BLaER1 treated with 17β-estradiol and CSF1 and Interleukin-3, amounts not matched to agents 10 nM and 100 nM (cell line): ENCODE data around the gene SMPD2.
"Not testable (repeated sequence)": the region's sequence is repeated elsewhere in the genome, so short reads cannot be mapped to it uniquely, and the experiment has no call there.

Source experiments
- H3K27ac ChIP-seq, 11 experiments: shearing (Covaris generic); formaldehyde crosslinking; 2 replicates each; pipeline ENCODE4 v1.8.1; 2022
- H3K27me3 ChIP-seq, 11 experiments: shearing (Covaris generic); formaldehyde crosslinking; 2 replicates each; pipeline ENCODE4 v1.8.1; 2022
- H3K36me3 ChIP-seq, 11 experiments: shearing (Covaris generic); formaldehyde crosslinking; 2 replicates each; pipeline ENCODE4 v1.8.1; 2022
- H3K4me1 ChIP-seq, 10 experiments: shearing (Covaris generic); formaldehyde crosslinking; 2 replicates each; pipeline ENCODE4 v1.8.1; 2022
- H3K4me2 ChIP-seq, 11 experiments: shearing (Covaris generic); formaldehyde crosslinking; 2 replicates each; pipeline ENCODE4 v1.8.1; 2022
- H3K4me3 ChIP-seq, 10 experiments: shearing (Covaris generic); formaldehyde crosslinking; 2 replicates each; pipeline ENCODE4 v1.8.1; 2022
- H3K9ac ChIP-seq, 11 experiments: shearing (Covaris generic); formaldehyde crosslinking; 2 replicates each; pipeline ENCODE4 v1.8.1; 2022
- H3K9me3 ChIP-seq, 11 experiments: shearing (Covaris generic); formaldehyde crosslinking; replicated peaks in 1 of 11; 2 replicates each; pipeline ENCODE4 v1.8.1; 2022
- H4K20me1 ChIP-seq, 11 experiments: shearing (Covaris generic); formaldehyde crosslinking; 2 replicates each; pipeline ENCODE4 v1.8.1; 2022
- Cebpa-rat ChIP-seq, 11 experiments: shearing (Covaris generic); IDR thresholded peaks; 2 replicates each; pipeline ENCODE4 v1.8.1; 2022

The SMPD2 gene

DNA sequence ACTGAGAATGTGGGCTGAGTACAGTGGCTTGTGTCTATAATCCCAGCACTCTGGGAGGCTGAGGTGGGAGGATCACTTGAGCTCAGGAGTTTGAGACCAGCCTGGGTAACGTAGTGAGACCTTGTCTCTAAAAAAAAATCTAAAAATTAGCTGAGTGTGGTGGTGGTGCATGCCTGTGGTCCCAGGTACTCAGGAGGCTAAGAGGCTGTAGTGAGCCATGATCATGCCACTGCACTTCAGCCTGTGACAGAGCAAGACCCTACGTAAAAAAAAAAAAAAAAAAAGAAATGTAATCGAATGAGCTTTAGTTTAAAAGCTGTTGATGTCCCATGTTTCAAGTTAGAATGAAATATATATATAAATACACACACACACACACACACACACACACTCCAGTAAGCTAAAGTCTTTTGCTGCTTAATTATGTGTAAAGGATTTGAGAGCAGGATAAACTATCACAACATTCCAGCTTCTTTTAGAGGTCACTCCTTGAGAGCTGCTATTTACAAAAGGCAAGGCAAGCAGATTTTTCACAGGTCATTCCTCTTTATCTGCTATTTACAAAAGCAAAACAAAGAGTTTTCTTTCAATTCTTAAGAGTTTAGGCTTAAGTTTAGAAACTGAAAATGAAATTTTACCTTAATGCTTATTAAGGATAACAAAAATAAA is 19.8 kb downstream of the SMPD2 start:
- TF ChIP-seq Cebpa-rat (IDR thresholded peaks at IDR 0.05), result no peak

DNA sequence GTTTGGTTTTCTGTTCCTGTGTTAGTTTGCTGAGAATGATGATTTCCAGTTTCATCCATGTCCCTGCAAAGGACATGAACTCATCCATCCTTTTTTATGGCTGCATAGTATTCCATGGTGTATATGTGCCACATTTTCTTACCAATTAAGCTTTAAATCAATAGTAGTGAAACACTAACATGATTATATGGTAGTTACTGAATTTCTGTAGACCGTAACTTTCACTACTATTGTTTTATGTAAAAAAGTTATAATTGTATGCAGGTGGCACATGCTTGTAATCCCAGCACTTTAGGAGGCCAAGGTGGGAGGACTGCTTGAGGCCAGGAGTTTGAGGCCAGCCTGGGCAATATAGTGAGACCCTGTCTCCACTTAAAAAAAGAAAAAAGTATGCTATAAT is 20.7 kb downstream of the SMPD2 start:
- not testable (repeated sequence) for H3K9ac ChIP-seq, H3K27ac ChIP-seq, H3K4me3 ChIP-seq, H3K27me3 ChIP-seq, H3K4me2 ChIP-seq
- H3K9me3 ChIP-seq, result peaks cover 0 to 14% (median 5%) of the 10 kb centered on the region in 11 experiments; a peak in 12 of 22 replicates
- H3K36me3 ChIP-seq, result peaks cover 51 to 55% (median 54%) of the 10 kb centered on the region in 11 experiments
- peaks cover 32 to 36% (median 34%) of the 10 kb centered on the region in 10 experiments for H3K4me1 ChIP-seq
- peaks cover 0 to 80% (median 18%) of the 10 kb centered on the region in 11 experiments; a peak in 16 of 22 replicates for H4K20me1 ChIP-seq

More for the DNA sequence above, 19.8 kb downstream of the SMPD2 start:
- H3K4me2 ChIP-seq, result no peak overlapping the region
- no peak overlapping the region for H3K27ac ChIP-seq
- H3K9ac ChIP-seq, result no peak overlapping the region
- no peak overlapping the region for H3K4me3 ChIP-seq
- H4K20me1 ChIP-seq, result peaks cover 0 to 71% (median 12%) of the 10 kb centered on the region in 11 experiments; a peak in 16 of 22 replicates
- peaks cover 0 to 14% (median 5%) of the 10 kb centered on the region in 11 experiments; a peak in 12 of 22 replicates for H3K9me3 ChIP-seq
- no peaks in the 10 kb centered on the region for H3K27me3 ChIP-seq
- peaks cover 42 to 46% (median 45%) of the 10 kb centered on the region in 11 experiments for H3K36me3 ChIP-seq
- H3K4me1 ChIP-seq, result peaks cover 34 to 37% (median 36%) of the 10 kb centered on the region in 10 experiments

- H3K27ac ChIP-seq, result no peak overlapping the region
- H3K4me3 ChIP-seq, result no peak overlapping the region
- peaks cover 25 to 29% (median 26%) of the 10 kb centered on the region in 10 experiments for H3K4me1 ChIP-seq
- no peak overlapping the region for H3K4me2 ChIP-seq
- peaks cover 0 to 14% (median 5%) of the 10 kb centered on the region in 11 experiments; a peak in 12 of 22 replicates for H3K9me3 ChIP-seq
- H4K20me1 ChIP-seq, result peaks cover 0 to 80% (median 20%) of the 10 kb centered on the region in 11 experiments; a peak in 16 of 22 replicates
- H3K9ac ChIP-seq, result no peak overlapping the region
- TF ChIP-seq Cebpa-rat (IDR thresholded peaks at IDR 0.05), result no peak
- H3K27me3 ChIP-seq, result no peaks in the 10 kb centered on the region
- H3K36me3 ChIP-seq, result peaks cover 58 to 63% (median 61%) of the 10 kb centered on the region in 11 experiments
Observed at GRCh38 chr6:109461733-109462526, 21.4 kb downstream of the SMPD2 start.

DNA sequence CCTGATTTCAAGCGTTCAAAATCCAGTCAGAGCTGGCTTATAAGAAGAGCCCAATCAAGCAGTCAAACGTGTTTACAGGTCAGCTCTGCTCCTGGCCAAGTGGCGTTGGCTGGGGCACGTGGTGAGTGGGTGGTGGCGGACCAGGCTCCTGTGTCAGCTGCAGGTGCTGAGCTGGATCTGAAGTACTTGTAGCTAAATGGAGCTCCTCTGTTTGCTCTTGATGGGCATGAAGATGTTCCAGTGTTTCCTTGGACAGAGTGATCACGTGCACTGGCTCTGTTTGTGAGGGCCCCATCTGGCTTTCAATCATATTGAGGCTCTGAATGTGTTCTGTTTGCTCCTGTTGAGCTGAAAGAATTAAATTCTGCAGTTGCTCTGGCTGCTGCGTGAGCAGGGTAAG is 25.2 kb downstream of the SMPD2 start:
- Histone ChIP-seq H4K20me1 (peaks cover 0 to 78% (median 43%) of the 10 kb centered on the region in 11 experiments; a peak in 15 of 22 replicates), H3K4me2 (no peak overlapping the region), H3K9me3 (peaks cover 0 to 14% (median 5%) of the 10 kb centered on the region in 11 experiments; a peak in 12 of 22 replicates), H3K36me3 (peaks cover 96 to 100% (median 99%) of the 10 kb centered on the region in 11 experiments), H3K4me1 (no peaks in the 10 kb centered on the region), H3K9ac (no peak overlapping the region), H3K4me3 (no peak overlapping the region), H3K27ac (no peak overlapping the region), H3K27me3 (no peaks in the 10 kb centered on the region)
- no peak for TF ChIP-seq Cebpa-rat (IDR thresholded peaks at IDR 0.05)

DNA sequence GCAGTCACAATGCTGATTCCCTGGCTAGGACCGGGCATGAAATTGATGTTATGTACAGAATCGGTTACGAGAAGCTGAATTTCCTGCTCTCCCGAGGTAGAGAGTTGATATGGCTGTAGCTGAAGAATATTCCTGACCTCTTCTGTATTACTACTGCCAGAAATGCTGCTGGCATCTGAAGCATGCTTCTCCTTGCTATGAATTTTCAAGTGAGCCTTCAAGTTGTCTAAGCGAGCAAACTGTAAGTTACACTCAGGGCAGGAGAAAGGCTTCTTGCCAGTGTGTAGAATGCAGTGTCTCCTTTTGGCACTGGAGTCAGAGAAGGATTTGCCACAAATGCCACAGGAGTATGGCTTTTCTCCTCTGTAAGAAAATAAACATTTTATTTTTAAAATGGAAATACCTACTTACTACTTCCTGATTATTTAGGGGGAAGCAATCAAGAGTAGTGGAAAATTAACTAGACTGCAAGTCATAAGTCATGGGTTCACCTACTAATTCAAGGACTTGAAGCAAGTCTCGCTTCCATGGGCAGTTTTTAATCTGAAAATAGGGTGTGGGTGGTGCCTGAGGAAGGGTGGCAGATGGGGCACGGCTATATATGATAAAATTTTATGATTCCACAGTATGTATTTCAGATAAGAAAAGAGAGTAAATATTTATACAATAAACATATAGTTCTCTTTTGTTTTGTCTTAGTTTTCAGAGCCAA is 25.8 kb downstream of the SMPD2 start:
- Histone ChIP-seq H3K4me3 (no peak overlapping the region), H3K9ac (no peak overlapping the region), H3K4me2 (no peak overlapping the region), H4K20me1 (peaks cover 2 to 84% (median 49%) of the 10 kb centered on the region in 11 experiments; a peak in 16 of 22 replicates), H3K27ac (no peak overlapping the region), H3K9me3 (peaks cover 0 to 10% (median 1%) of the 10 kb centered on the region in 11 experiments; a peak in 12 of 22 replicates), H3K27me3 (no peaks in the 10 kb centered on the region), H3K36me3 (peaks cover 97 to 100% (median 100%) of the 10 kb centered on the region in 11 experiments), H3K4me1 (peaks cover 0 to 2% (median under 1%) of the 10 kb centered on the region in 10 experiments; a peak in 3 of 20 replicates)
- TF ChIP-seq Cebpa-rat (IDR thresholded peaks at IDR 0.05), result no peak

DNA sequence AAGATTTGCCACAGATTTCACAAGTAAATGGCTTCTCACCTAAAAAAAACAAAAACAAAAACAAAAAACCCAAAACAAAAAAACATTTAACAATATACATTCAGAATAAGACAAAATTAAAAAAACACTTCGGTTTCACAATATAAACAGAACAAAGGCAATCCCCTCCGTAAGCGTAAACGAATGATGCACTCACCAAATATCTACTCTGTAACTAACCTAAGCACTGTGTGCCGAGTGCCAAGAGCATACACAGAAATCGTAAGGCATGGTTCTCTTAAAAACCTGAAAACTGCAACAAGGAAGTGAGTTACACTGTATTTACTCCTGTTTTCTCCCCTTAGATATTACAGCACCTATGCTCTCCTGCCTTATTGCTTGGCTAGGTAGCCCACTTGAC is 27.2 kb downstream of the SMPD2 start:
- Histone ChIP-seq H3K27me3 (no peaks in the 10 kb centered on the region), H3K27ac (no peak overlapping the region), H3K36me3 (peaks cover 90 to 100% (median 99%) of the 10 kb centered on the region in 11 experiments), H3K4me1 (peaks cover 11 to 15% (median 13%) of the 10 kb centered on the region in 10 experiments), H3K9ac (no peak overlapping the region), H3K9me3 (no peaks in the 10 kb centered on the region), H3K4me3 (no peak overlapping the region), H3K4me2 (no peak overlapping the region), H4K20me1 (peaks cover 12 to 90% (median 63%) of the 10 kb centered on the region in 11 experiments; a peak in 20 of 22 replicates)
- TF ChIP-seq Cebpa-rat (IDR thresholded peaks at IDR 0.05), result no peak

DNA sequence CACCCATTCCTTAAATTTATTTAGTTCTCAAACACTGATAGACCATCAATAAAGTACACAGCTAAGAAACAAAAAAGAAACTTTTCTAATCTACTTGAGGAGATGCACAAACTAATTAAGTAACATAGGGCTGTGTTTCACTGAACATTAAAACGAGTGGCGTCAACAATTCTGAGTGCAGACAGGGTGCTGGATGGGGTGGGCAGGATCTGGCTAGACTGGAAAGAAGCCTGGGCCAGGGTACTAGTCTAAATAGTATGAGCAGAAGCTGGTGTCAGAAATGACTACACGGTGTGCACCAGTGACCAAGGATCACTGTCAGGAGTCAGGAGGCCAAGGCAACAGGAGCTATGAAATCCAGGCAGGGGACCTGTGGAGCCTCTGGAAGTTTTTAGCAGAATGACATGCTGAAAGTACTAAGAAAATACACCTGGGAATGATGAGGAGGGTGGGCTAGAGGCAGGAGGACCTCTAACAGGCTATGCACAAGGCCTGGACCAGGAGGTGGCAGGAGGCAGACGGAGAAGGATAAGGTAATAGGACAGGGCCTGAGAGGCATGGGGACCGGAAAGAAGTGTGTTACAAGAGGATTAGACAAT is 29.2 kb downstream of the SMPD2 start:
- TF ChIP-seq Cebpa-rat (IDR thresholded peaks at IDR 0.05), result no peak
- H4K20me1 ChIP-seq, result peaks cover 17 to 94% (median 74%) of the 10 kb centered on the region in 11 experiments; a peak in 20 of 22 replicates
- no peak overlapping the region for H3K4me2 ChIP-seq
- H3K9me3 ChIP-seq, result no peaks in the 10 kb centered on the region
- peaks cover 19 to 27% (median 25%) of the 10 kb centered on the region in 10 experiments for H3K4me1 ChIP-seq
- no peak overlapping the region for H3K27ac ChIP-seq
- peaks cover 91 to 100% (median 100%) of the 10 kb centered on the region in 11 experiments for H3K36me3 ChIP-seq
- no peak overlapping the region for H3K9ac ChIP-seq
- H3K4me3 ChIP-seq, result no peak overlapping the region
- H3K27me3 ChIP-seq, result no peaks in the 10 kb centered on the region

DNA sequence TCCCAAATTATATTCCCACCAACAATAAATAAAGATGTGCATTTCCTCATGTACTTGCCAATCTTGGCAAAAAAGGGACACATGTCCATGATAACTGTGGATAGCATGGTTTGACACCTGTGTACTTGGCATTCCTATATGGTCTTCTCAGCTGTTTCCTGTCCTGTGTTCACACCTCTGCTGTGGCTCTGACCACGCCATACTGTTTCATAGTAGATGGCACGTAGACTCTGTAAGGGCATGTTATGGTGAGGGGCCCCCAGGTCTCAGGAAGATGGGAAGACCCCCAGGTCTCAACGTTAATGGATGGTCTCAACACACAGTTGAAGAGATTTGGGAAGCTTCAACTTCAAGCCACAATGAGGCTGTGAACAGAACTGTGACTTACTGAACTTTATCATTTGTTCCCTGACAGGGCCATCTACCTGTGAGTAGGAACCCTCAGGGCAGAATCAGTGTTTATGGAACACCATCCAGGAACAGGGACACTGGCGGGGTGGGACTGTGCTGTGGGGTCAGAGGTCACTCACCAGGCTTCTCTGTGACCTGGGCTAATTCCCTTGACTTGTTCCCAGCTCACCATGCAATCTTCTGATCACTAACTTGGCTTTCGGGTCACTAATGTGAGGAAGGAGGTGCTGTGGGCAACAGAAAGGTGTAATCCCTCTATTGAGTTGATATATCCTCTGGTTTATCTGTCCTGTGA is 30.7 kb downstream of the SMPD2 start:
- H3K4me2 ChIP-seq, result peak overlapping the region in 6 of 11 experiments; percentile 47 to 87 (median 68); a peak in 7 of 22 replicates
- H3K36me3 ChIP-seq, result peaks cover 91 to 100% (median 100%) of the 10 kb centered on the region in 11 experiments
- peaks cover 19 to 29% (median 25%) of the 10 kb centered on the region in 10 experiments for H3K4me1 ChIP-seq

More for the DNA sequence above, 30.7 kb downstream of the SMPD2 start:
- H3K9me3 ChIP-seq, result no peaks in the 10 kb centered on the region
- peaks cover 18 to 98% (median 77%) of the 10 kb centered on the region in 11 experiments; a peak in 20 of 22 replicates for H4K20me1 ChIP-seq
- no peak overlapping the region for H3K4me3 ChIP-seq
- TF ChIP-seq Cebpa-rat (IDR thresholded peaks at IDR 0.05), result no peak
- no peak overlapping the region for H3K9ac ChIP-seq
- H3K27ac ChIP-seq, result peak overlapping the region in 4 of 11 experiments; percentile 2 to 37 (median 17); a peak in 4 of 22 replicates
- no peaks in the 10 kb centered on the region for H3K27me3 ChIP-seq
